Breast epithelium (tissue), 4 donors: ENCODE measurements around the gene ZNF425. TPM values are rescaled to one million over a fixed set of nuclear protein-coding genes. Genes with fewer than 3 reads are reported as not detected.
"Not testable (repeated sequence)": the region's sequence is repeated elsewhere in the genome, so short reads cannot be mapped to it uniquely, and the experiment has no call there.

Experiments
- DNase-seq, 2 donors: peaks; one replicate each; pipeline ENCODE4 v3.0.0-alpha.2; 2019; ENCODE audit warnings: low spot score in 2 of 2
- H3K27ac ChIP-seq, 2 donors: fragments of 200-600 bp; sonication (generic) in 1 of 2; one replicate each; pipeline ENCODE4 v1.5.1; 2016 to 2019; ENCODE audit warnings: mild to moderate bottlenecking in 1 of 2
- H3K27me3 ChIP-seq, 2 donors: fragments of 200-600 bp; sonication (generic) in 1 of 2; one replicate each; pipeline versions ENCODE4 v1.5.1 to v1.6.0; 2017 to 2019; ENCODE audit warnings: control low read depth in 1 of 2, mild to moderate bottlenecking in 1 of 2
- H3K36me3 ChIP-seq: fragments of 200-600 bp; one replicate; pipeline ENCODE4 v1.5.1; 2019
- H3K4me1 ChIP-seq, 2 donors: fragments of 200-600 bp; sonication (generic); one replicate each; pipeline ENCODE4 v1.5.1; 2016 to 2019; ENCODE audit warnings: control low read depth in 1 of 2
- H3K4me3 ChIP-seq, 3 donors: fragments of 200-600 bp; sonication (generic); 1 replicate in 2 of 3; 2 replicates in 1 of 3; pipeline ENCODE4 v1.5.1; 2016 to 2019; ENCODE audit warnings: mild to moderate bottlenecking in 3 of 3, moderate library complexity in 2 of 3
- H3K9me3 ChIP-seq, 2 donors: fragments of 200-600 bp; sonication (generic) in 1 of 2; one replicate each; pipeline ENCODE4 v1.5.1; 2016 to 2019; ENCODE audit warnings: control low read depth in 1 of 2
- POLR2A ChIP-seq: fragments of 450-650 bp; IDR thresholded peaks from one replicate; pipeline ENCODE4 v1.6.1; 2016; ENCODE audit warnings: antibody characterized with exemption, mild to moderate bottlenecking, moderate library complexity
- POLR2AphosphoS5 ChIP-seq, 3 donors: sonication (generic); formaldehyde crosslinking; IDR thresholded peaks; one replicate each; pipeline ENCODE4 v1.6.1; 2017; ENCODE audit warnings: antibody characterized with exemption in 3 of 3
- intact Hi-C: fragments of 100-400 bp; cut with DNase I; formaldehyde crosslinking; loops from one replicate; pipeline ENCODE4 v1.15.1; 2023; ENCODE audit warnings: low total_unique reads
- total RNA-seq, 3 donors: library from RNA; depleted of rRNA; stranded (reverse); fragments of >200 nt; gene quantifications; one replicate each; pipeline ENCODE4 v1.1.0, GENCODE V29; 2016
- TF ChIP-seq, protein P1 (sequence below), 3 donors: fragments of 450-650 bp; IDR thresholded peaks; one replicate each; pipeline ENCODE4 v1.5.1; 2016 to 2017; ENCODE audit warnings: antibody characterized with exemption in 3 of 3, mild to moderate bottlenecking in 3 of 3, moderate library complexity in 3 of 3

Gene ZNF425
- total RNA-seq, 3 donors from 2014 or later: 2.1 to 4.7 (median 2.6) TPM

- no peak for DNase-seq
Measured at GRCh38 chr7:149093228-149093627, 32.9 kb downstream of the ZNF425 start.

GRCh38 chr7:149092244-149092643 lies 33.9 kb downstream of the ZNF425 start:
- H3K27me3 ChIP-seq, H3K27ac ChIP-seq, H3K9me3 ChIP-seq, intact Hi-C loops, H3K4me3 ChIP-seq, H3K36me3 ChIP-seq, H3K4me1 ChIP-seq, DNase-seq: not testable (repeated sequence)

More at GRCh38 chr7:149093228-149093627, 32.9 kb downstream of the ZNF425 start:
- TF ChIP-seq POLR2A (no peak), POLR2AphosphoS5 (IDR thresholded peaks at IDR 0.05) (no peak)
- TF ChIP-seq, protein P1, sequence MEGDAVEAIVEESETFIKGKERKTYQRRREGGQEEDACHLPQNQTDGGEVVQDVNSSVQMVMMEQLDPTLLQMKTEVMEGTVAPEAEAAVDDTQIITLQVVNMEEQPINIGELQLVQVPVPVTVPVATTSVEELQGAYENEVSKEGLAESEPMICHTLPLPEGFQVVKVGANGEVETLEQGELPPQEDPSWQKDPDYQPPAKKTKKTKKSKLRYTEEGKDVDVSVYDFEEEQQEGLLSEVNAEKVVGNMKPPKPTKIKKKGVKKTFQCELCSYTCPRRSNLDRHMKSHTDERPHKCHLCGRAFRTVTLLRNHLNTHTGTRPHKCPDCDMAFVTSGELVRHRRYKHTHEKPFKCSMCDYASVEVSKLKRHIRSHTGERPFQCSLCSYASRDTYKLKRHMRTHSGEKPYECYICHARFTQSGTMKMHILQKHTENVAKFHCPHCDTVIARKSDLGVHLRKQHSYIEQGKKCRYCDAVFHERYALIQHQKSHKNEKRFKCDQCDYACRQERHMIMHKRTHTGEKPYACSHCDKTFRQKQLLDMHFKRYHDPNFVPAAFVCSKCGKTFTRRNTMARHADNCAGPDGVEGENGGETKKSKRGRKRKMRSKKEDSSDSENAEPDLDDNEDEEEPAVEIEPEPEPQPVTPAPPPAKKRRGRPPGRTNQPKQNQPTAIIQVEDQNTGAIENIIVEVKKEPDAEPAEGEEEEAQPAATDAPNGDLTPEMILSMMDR (IDR thresholded peaks at IDR 0.05): no peak
- H3K9me3 ChIP-seq: no peaks in the 10 kb centered on the region
- H3K27ac ChIP-seq: no peak overlapping the region
- peaks cover 0 to 6% of the 10 kb centered on the region in 2 donors for H3K4me1 ChIP-seq
- H3K27me3 ChIP-seq: no peaks in the 10 kb centered on the region
- intact Hi-C loops: no loop called here
- H3K36me3 ChIP-seq: no peaks in the 10 kb centered on the region
- no peak overlapping the region for H3K4me3 ChIP-seq

GRCh38 chr7:149090397-149091195 lies 35.5 kb downstream of the ZNF425 start, which contains the start of gene ZNF786:
Gene ZNF786, minus strand, starts transcription at chr7:149090718. Its CDS starts 78 bp downstream, at chr7:149090640.
- intact Hi-C loops: no loop called here
- TF ChIP-seq POLR2A (peak; percentile 87), POLR2AphosphoS5 (IDR thresholded peaks at IDR 0.05) (peak; percentile 89 to 93 (median 91))
- TF ChIP-seq, protein P1 (IDR thresholded peaks at IDR 0.05): peak; percentile 87 to 95 (median 90)
- peak within 1 kb of the TSS; percentile 63 to 89 (median 84) for H3K4me3 ChIP-seq
- DNase-seq: peak; percentile 76 to 84
- no peaks in the 10 kb centered on the region for H3K36me3 ChIP-seq
- H3K9me3 ChIP-seq: no peaks in the 10 kb centered on the region
- peaks cover 0 to 6% of the 10 kb centered on the region in 2 donors for H3K4me1 ChIP-seq
- no peaks in the 10 kb centered on the region for H3K27me3 ChIP-seq
- peak within 1 kb of the TSS; percentile 96 to 97 for H3K27ac ChIP-seq

DNA sequence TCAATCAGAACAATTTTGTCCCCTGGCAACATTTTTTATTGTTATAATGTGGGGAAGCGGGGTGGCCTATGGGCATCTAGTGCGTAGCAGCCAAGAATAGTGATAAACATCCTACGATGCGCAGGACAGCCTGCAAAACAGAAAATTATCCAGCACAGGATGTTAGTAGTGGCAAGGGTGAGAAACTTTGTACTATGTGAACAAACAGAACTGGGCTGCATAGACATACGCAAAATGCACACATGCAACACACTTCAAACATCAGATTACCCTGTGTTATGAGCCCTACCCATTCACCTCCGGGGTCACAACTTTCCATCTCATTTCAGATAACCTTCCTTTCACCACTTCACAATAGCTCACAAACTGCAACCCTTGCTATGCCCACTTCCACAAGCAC lies 38.7 kb downstream of the ZNF425 start:
- H3K27me3 ChIP-seq: no peaks in the 10 kb centered on the region
- no peaks in the 10 kb centered on the region for H3K9me3 ChIP-seq
- TF ChIP-seq, protein P1 (IDR thresholded peaks at IDR 0.05): no peak
- TF ChIP-seq POLR2AphosphoS5 (IDR thresholded peaks at IDR 0.05): no peak
- no peak for TF ChIP-seq POLR2A
- intact Hi-C loops: no loop called here
- no peaks in the 10 kb centered on the region for H3K36me3 ChIP-seq
- H3K4me3 ChIP-seq: no peak overlapping the region
- H3K27ac ChIP-seq: no peak overlapping the region
- DNase-seq: no peak
- H3K4me1 ChIP-seq: peaks cover 0 to 6% of the 10 kb centered on the region in 2 donors

DNA sequence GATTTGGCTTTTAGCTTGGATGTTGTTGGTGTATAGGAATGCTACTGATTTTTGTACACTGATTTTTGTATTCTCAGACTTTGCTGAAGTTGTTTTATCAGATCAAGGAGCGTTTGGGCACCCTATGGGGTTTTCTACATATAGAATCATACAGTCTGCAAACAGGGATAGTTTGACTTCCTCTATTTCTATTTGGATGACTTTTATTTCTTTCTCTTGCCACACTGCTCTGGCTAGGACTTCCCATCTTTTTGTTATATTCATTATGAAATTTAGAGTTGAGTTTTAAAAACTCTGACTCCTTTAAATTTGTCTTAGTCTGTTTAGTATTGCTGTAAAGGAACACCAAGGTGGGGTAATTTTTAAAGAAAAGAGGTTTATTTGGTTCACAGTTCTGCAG lies 40.3 kb downstream of the ZNF425 start:
- TF ChIP-seq POLR2A: no peak
- TF ChIP-seq, protein P1 (IDR thresholded peaks at IDR 0.05): no peak
- no peak for TF ChIP-seq POLR2AphosphoS5 (IDR thresholded peaks at IDR 0.05)
- intact Hi-C loops: no loop called here
- DNase-seq: no peak
- Histone ChIP-seq H3K9me3 (no peaks in the 10 kb centered on the region), H3K27me3 (no peaks in the 10 kb centered on the region), H3K36me3 (no peaks in the 10 kb centered on the region), H3K4me1 (peaks cover 0 to 6% of the 10 kb centered on the region in 2 donors), H3K27ac (no peak overlapping the region), H3K4me3 (no peak overlapping the region)
